ENCODE measurements around the gene PATL2. TPM values are rescaled to one million over a fixed set of nuclear protein-coding genes. Genes with fewer than 3 reads are reported as not detected.
A peak's percentile ranks its signal among the peaks of the same experiment; 100 is the strongest.

PATL2 gene
- polyA plus RNA-seq, 4 donors: 1.5 to 6.8 (median 2.9) TPM

- H3K4me3 ChIP-seq (ENCODE audit: low read depth in 1 of 3, low read length in 3 of 3): no peak overlapping the region
- H3K36me3 ChIP-seq (ENCODE audit: control insufficient read depth in 3 of 3, insufficient read depth in 2 of 3, low read depth in 1 of 3, low read length in 3 of 3): no peaks in the 10 kb centered on the region
- no peaks in the 10 kb centered on the region for H3K9me3 ChIP-seq (ENCODE audit: control insufficient read depth in 2 of 2, insufficient read depth in 1 of 2, low read depth in 1 of 2, low read length in 1 of 2)
- no peak overlapping the region for H3K27ac ChIP-seq (ENCODE audit: low read depth in 1 of 3, low read length in 2 of 3)
- peaks cover 0 to under 1% (median 0%) of the 10 kb centered on the region in 3 donors for H3K4me1 ChIP-seq (ENCODE audit: control insufficient read depth in 3 of 3, insufficient read depth in 2 of 3, low read depth in 1 of 3, low read length in 2 of 3)
- no peaks in the 10 kb centered on the region for H3K27me3 ChIP-seq (ENCODE audit: control insufficient read depth in 3 of 3, insufficient read depth in 3 of 3, low read length in 3 of 3)
- DNase-seq: no peak
- WGBS, 3 donors: 58 to 84% (median 82%) methylated on average over 2 of the region's 2 CpGs
- no peak for FAIRE-seq
Measured at GRCh38 chr15:44668921-44669320, 42.2 kb downstream of the PATL2 start.

GRCh38 chr15:44667039-44667360 is 44.1 kb downstream of the PATL2 start:
- H3K4me3 ChIP-seq (ENCODE audit: low read depth in 1 of 3, low read length in 3 of 3): no peak overlapping the region
- FAIRE-seq: no peak
- DNase-seq: no peak
- no peaks in the 10 kb centered on the region for H3K9me3 ChIP-seq (ENCODE audit: control insufficient read depth in 2 of 2, insufficient read depth in 1 of 2, low read depth in 1 of 2, low read length in 1 of 2)
- no peaks in the 10 kb centered on the region for H3K36me3 ChIP-seq (ENCODE audit: control insufficient read depth in 3 of 3, insufficient read depth in 2 of 3, low read depth in 1 of 3, low read length in 3 of 3)
- H3K27ac ChIP-seq (ENCODE audit: low read depth in 1 of 3, low read length in 2 of 3): peak overlapping the region in 2 of 3 donors; percentile 24 to 74
- H3K27me3 ChIP-seq (ENCODE audit: control insufficient read depth in 3 of 3, insufficient read depth in 3 of 3, low read length in 3 of 3): no peaks in the 10 kb centered on the region
- peaks cover 0 to 3% (median 2%) of the 10 kb centered on the region in 3 donors for H3K4me1 ChIP-seq (ENCODE audit: control insufficient read depth in 3 of 3, insufficient read depth in 2 of 3, low read depth in 1 of 3, low read length in 2 of 3)
- 44 to 53% (median 47%) methylated on average over 3 of the region's 3 CpGs for WGBS, 3 donors

DNA sequence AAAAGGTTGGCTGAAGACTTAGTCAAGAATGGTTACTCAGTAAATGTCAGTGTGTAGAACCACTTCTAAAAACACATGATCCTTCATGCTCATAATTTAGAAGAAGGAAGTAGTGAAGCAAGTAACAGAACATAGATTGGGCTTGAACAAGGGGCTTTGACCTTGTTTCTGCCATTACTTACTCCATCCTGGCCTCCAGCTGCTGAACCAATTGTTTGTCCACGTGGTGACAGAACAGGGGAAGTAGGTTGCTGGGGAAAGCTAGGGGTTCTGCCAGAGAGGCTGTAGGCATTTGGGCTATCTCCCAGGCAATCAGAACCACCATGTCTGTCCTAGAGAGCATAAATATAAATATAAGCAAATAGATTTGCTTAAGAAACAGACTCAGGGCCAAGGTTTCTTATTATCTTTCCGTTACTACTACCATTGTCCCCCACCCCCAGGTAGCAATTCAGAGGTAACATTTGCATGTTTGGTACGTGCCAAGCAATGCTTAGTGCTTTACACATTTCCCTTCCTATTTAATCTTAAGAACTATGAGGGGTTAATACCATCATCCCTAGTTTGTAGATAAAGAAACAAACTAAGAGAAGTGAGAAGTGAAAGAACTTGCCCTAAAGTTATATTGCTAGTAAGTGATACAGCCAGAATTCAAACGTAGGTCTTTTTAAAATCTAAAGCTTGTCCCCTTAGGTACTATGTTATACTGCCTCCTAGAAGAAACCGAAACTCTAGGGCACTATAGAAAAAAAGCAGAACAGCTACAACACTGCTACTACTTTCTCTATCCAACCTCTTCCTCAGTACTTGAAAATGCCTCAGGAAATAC is 44.7 kb downstream of the PATL2 start:
- Histone ChIP-seq H3K4me1 (ENCODE audit: control insufficient read depth in 3 of 3, insufficient read depth in 2 of 3, low read depth in 1 of 3, low read length in 2 of 3) (peaks cover 0 to 3% (median 2%) of the 10 kb centered on the region in 3 donors), H3K9me3 (ENCODE audit: control insufficient read depth in 2 of 2, insufficient read depth in 1 of 2, low read depth in 1 of 2, low read length in 1 of 2) (no peaks in the 10 kb centered on the region), H3K36me3 (ENCODE audit: control insufficient read depth in 3 of 3, insufficient read depth in 2 of 3, low read depth in 1 of 3, low read length in 3 of 3) (no peaks in the 10 kb centered on the region), H3K27ac (ENCODE audit: low read depth in 1 of 3, low read length in 2 of 3) (peak overlapping the region in 2 of 3 donors; percentile 42 to 80), H3K4me3 (ENCODE audit: low read depth in 1 of 3, low read length in 3 of 3) (no peak overlapping the region), H3K27me3 (ENCODE audit: control insufficient read depth in 3 of 3, insufficient read depth in 3 of 3, low read length in 3 of 3) (no peaks in the 10 kb centered on the region)
- 46 to 56% (median 50%) methylated on average over 5 of the region's 5 CpGs for WGBS, 3 donors
- DNase-seq (no peak), FAIRE-seq (no peak)

GRCh38 chr15:44663410-44664308 is 47.5 kb downstream of the PATL2 start, which contains the start of gene SPG11:
Gene SPG11, minus strand, starts transcription at chr15:44663662. Its CDS starts 15 bp downstream, at chr15:44663647.
- FAIRE-seq: no peak
- peaks cover 0 to 5% (median 4%) of the 10 kb centered on the region in 3 donors for H3K36me3 ChIP-seq (ENCODE audit: control insufficient read depth in 3 of 3, insufficient read depth in 2 of 3, low read depth in 1 of 3, low read length in 3 of 3)
- no peaks in the 10 kb centered on the region for H3K9me3 ChIP-seq (ENCODE audit: control insufficient read depth in 2 of 2, insufficient read depth in 1 of 2, low read depth in 1 of 2, low read length in 1 of 2)
- H3K4me3 ChIP-seq (ENCODE audit: low read depth in 1 of 3, low read length in 3 of 3): peak within 1 kb of the TSS; percentile 86 to 97 (median 88)
- 6 to 8% (median 7%) methylated on average over 44 to 53 of the region's 53 CpGs for WGBS, 3 donors
- H3K27me3 ChIP-seq (ENCODE audit: control insufficient read depth in 3 of 3, insufficient read depth in 3 of 3, low read length in 3 of 3): no peaks in the 10 kb centered on the region
- H3K27ac ChIP-seq (ENCODE audit: low read depth in 1 of 3, low read length in 2 of 3): peak within 1 kb of the TSS; percentile 98 to 99 (median 98)
- DNase-seq: peak; percentile 99
- H3K4me1 ChIP-seq (ENCODE audit: control insufficient read depth in 3 of 3, insufficient read depth in 2 of 3, low read depth in 1 of 3, low read length in 2 of 3): peaks cover 0 to 3% (median 2%) of the 10 kb centered on the region in 3 donors

- peaks cover 0 to 7% (median 5%) of the 10 kb centered on the region in 3 donors for H3K36me3 ChIP-seq (ENCODE audit: control insufficient read depth in 3 of 3, insufficient read depth in 2 of 3, low read depth in 1 of 3, low read length in 3 of 3)
- WGBS, 3 donors: 2 to 7% (median 3%) methylated on average over 34 of the region's 34 CpGs
- no peaks in the 10 kb centered on the region for H3K9me3 ChIP-seq (ENCODE audit: control insufficient read depth in 2 of 2, insufficient read depth in 1 of 2, low read depth in 1 of 2, low read length in 1 of 2)
- no peaks in the 10 kb centered on the region for H3K27me3 ChIP-seq (ENCODE audit: control insufficient read depth in 3 of 3, insufficient read depth in 3 of 3, low read length in 3 of 3)
- peak overlapping the region; percentile 86 to 97 (median 88) for H3K4me3 ChIP-seq (ENCODE audit: low read depth in 1 of 3, low read length in 3 of 3)
- FAIRE-seq (no peak), DNase-seq (peak; percentile 78 to 85)
- H3K27ac ChIP-seq (ENCODE audit: low read depth in 1 of 3, low read length in 2 of 3): peak overlapping the region; percentile 98 to 99 (median 98)
- peaks cover 0 to 3% (median 2%) of the 10 kb centered on the region in 3 donors for H3K4me1 ChIP-seq (ENCODE audit: control insufficient read depth in 3 of 3, insufficient read depth in 2 of 3, low read depth in 1 of 3, low read length in 2 of 3)
Measured at GRCh38 chr15:44662478-44663409, 48.4 kb downstream of the PATL2 start.

GRCh38 chr15:44661576-44661975 is 49.5 kb downstream of the PATL2 start:
- Histone ChIP-seq H3K4me1 (ENCODE audit: control insufficient read depth in 3 of 3, insufficient read depth in 2 of 3, low read depth in 1 of 3, low read length in 2 of 3) (peaks cover 0 to 3% (median 2%) of the 10 kb centered on the region in 3 donors), H3K27ac (ENCODE audit: low read depth in 1 of 3, low read length in 2 of 3) (no peak overlapping the region), H3K27me3 (ENCODE audit: control insufficient read depth in 3 of 3, insufficient read depth in 3 of 3, low read length in 3 of 3) (no peaks in the 10 kb centered on the region), H3K36me3 (ENCODE audit: control insufficient read depth in 3 of 3, insufficient read depth in 2 of 3, low read depth in 1 of 3, low read length in 3 of 3) (peaks cover 2 to 9% (median 9%) of the 10 kb centered on the region in 3 donors), H3K9me3 (ENCODE audit: control insufficient read depth in 2 of 2, insufficient read depth in 1 of 2, low read depth in 1 of 2, low read length in 1 of 2) (no peaks in the 10 kb centered on the region), H3K4me3 (ENCODE audit: low read depth in 1 of 3, low read length in 3 of 3) (no peak overlapping the region)
- no peak for DNase-seq
- no peak for FAIRE-seq

DNA sequence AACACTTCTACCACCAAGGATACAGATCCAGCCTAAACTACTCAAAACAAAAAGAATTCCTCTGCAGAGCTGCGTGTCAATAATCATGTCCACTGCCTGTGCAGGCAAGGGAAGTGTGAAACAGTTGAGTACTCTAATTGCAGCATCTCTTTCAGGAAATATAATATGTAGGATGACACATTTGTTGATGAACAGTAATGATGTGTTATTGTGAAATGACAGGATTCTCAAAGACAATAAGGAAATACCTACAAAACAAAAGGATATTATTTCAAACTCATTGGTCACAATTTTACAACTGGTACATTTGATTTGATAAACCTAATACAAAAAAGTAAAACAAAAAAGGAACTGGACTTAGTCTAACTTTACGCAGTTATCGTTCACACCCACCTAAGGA is 52.1 kb downstream of the PATL2 start:
- Histone ChIP-seq H3K9me3 (ENCODE audit: control insufficient read depth in 2 of 2, insufficient read depth in 1 of 2, low read depth in 1 of 2, low read length in 1 of 2) (no peaks in the 10 kb centered on the region), H3K36me3 (ENCODE audit: control insufficient read depth in 3 of 3, insufficient read depth in 2 of 3, low read depth in 1 of 3, low read length in 3 of 3) (peaks cover 2 to 18% (median 16%) of the 10 kb centered on the region in 3 donors), H3K4me3 (ENCODE audit: low read depth in 1 of 3, low read length in 3 of 3) (no peak overlapping the region), H3K4me1 (ENCODE audit: control insufficient read depth in 3 of 3, insufficient read depth in 2 of 3, low read depth in 1 of 3, low read length in 2 of 3) (peaks cover 0 to 3% (median 2%) of the 10 kb centered on the region in 3 donors), H3K27ac (ENCODE audit: low read depth in 1 of 3, low read length in 2 of 3) (no peak overlapping the region), H3K27me3 (ENCODE audit: control insufficient read depth in 3 of 3, insufficient read depth in 3 of 3, low read length in 3 of 3) (no peaks in the 10 kb centered on the region)
- FAIRE-seq: no peak
- no peak for DNase-seq
- 96 to 99% (median 96%) methylated on average over 3 of the region's 3 CpGs for WGBS, 3 donors
